H9 (cell line): ENCODE measurements around the gene RHBDL2. TPM values are rescaled to one million over a fixed set of nuclear protein-coding genes. Genes with fewer than 3 reads are reported as not detected.

Experiments used
- DNase-seq: peaks from one replicate; pipeline ENCODE4 v3.0.0-alpha.2; 2017
- H2AFZ ChIP-seq: one replicate; pipeline ENCODE4 v1.6.1; 2013; ENCODE audit warnings: mild to moderate bottlenecking, low read length, control low read depth, moderate library complexity
- H2AK5ac ChIP-seq: 2 replicates; pipeline ENCODE4 v1.6.1; 2013; ENCODE audit warnings: low read length, control low read depth, mixed read lengths; ENCODE audit not compliant: insufficient read length
- H2BK120ac ChIP-seq: one replicate; pipeline ENCODE4 v1.6.1; 2013; ENCODE audit warnings: low read depth, mild to moderate bottlenecking, low read length, control low read depth, inconsistent platforms; ENCODE audit not compliant: poor library complexity, severe bottlenecking
- H2BK12ac ChIP-seq: 2 replicates; pipeline ENCODE4 v1.6.1; 2013; ENCODE audit warnings: low read length, control low read depth, mixed read lengths, low read depth; ENCODE audit not compliant: insufficient read length
- H2BK15ac ChIP-seq: 2 replicates; pipeline ENCODE4 v1.6.1; 2013; ENCODE audit warnings: low read depth, low read length, control low read depth
- H2BK20ac ChIP-seq: one replicate; pipeline ENCODE4 v1.6.1; 2013; ENCODE audit warnings: low read depth, mild to moderate bottlenecking, low read length, control low read depth, inconsistent platforms; ENCODE audit not compliant: poor library complexity, severe bottlenecking
- H2BK5ac ChIP-seq: 2 replicates; pipeline ENCODE4 v1.6.1; 2013; ENCODE audit warnings: low read length, control low read depth, mixed read lengths; ENCODE audit not compliant: insufficient read length
- H3K14ac ChIP-seq: 2 replicates; pipeline ENCODE4 v1.6.1; 2013; ENCODE audit warnings: low read length, control low read depth; ENCODE audit not compliant: insufficient read depth
- H3K18ac ChIP-seq: 2 replicates; pipeline ENCODE4 v1.6.1; 2013; ENCODE audit warnings: low read depth, mild to moderate bottlenecking, mixed read lengths, low read length, control low read depth; ENCODE audit not compliant: insufficient read length
- H3K23ac ChIP-seq: 2 replicates; pipeline ENCODE4 v1.6.1; 2013; ENCODE audit warnings: low read length, control low read depth, mixed read lengths, low read depth; ENCODE audit not compliant: insufficient read length
- H3K23me2 ChIP-seq: 2 replicates; pipeline ENCODE4 v1.6.1; 2013; ENCODE audit warnings: low read depth, mild to moderate bottlenecking, mixed read lengths, low read length, control low read depth; ENCODE audit not compliant: insufficient read length, poor library complexity, severe bottlenecking
- H3K27ac ChIP-seq: 2 replicates; pipeline ENCODE4 v1.5.1; 2013; ENCODE audit warnings: low read length, control low read depth, mixed read lengths, low read depth; ENCODE audit not compliant: insufficient read length
- H3K27me3 ChIP-seq: 2 replicates; pipeline ENCODE4 v1.6.1; 2013; ENCODE audit warnings: low read length, control low read depth, inconsistent platforms; ENCODE audit not compliant: insufficient read depth
- H3K4ac ChIP-seq: 2 replicates; pipeline ENCODE4 v1.6.1; 2013; ENCODE audit warnings: low read depth, mild to moderate bottlenecking, control low read depth, inconsistent platforms, low read length, moderate library complexity
- H3K4me1 ChIP-seq: 2 replicates; pipeline ENCODE4 v1.6.1; 2013; ENCODE audit warnings: low read length, control low read depth, inconsistent platforms; ENCODE audit not compliant: insufficient read depth
- H3K4me2 ChIP-seq: 2 replicates; pipeline ENCODE4 v1.6.1; 2013; ENCODE audit warnings: low read length, control low read depth, mixed read lengths; ENCODE audit not compliant: insufficient read length, insufficient read depth
- H3K56ac ChIP-seq: 2 replicates; pipeline ENCODE4 v1.6.1; 2013; ENCODE audit warnings: low read depth, mild to moderate bottlenecking, mixed read lengths, low read length, control low read depth; ENCODE audit not compliant: insufficient read length
- H3K79me1 ChIP-seq: 2 replicates; pipeline ENCODE4 v1.6.1; 2013; ENCODE audit warnings: low read depth, mild to moderate bottlenecking, moderate library complexity, low read length, control low read depth, inconsistent platforms; ENCODE audit not compliant: insufficient read depth, poor library complexity, severe bottlenecking
- H3K79me2 ChIP-seq: 2 replicates; pipeline ENCODE4 v1.6.1; 2013; ENCODE audit warnings: low read length, control low read depth, inconsistent platforms; ENCODE audit not compliant: insufficient read depth
- H3K9ac ChIP-seq: 2 replicates; pipeline ENCODE4 v1.6.1; 2013; ENCODE audit warnings: low read length, control low read depth, mixed read lengths; ENCODE audit not compliant: insufficient read length; ENCODE audit errors: extremely low read depth
- H3K9me3 ChIP-seq: one replicate; pipeline ENCODE4 v1.6.1; 2013; ENCODE audit warnings: low read depth, low read length, inconsistent platforms; ENCODE audit not compliant: control insufficient read depth
- H3T11ph ChIP-seq: one replicate; pipeline ENCODE4 v1.6.1; 2013; ENCODE audit warnings: mild to moderate bottlenecking, low read length, control low read depth, inconsistent platforms
- H4K20me1 ChIP-seq: one replicate; pipeline ENCODE4 v1.6.1; 2013; ENCODE audit not compliant: control insufficient read depth, insufficient read length, insufficient read depth
- H4K5ac ChIP-seq: 2 replicates; pipeline ENCODE4 v1.6.1; 2013; ENCODE audit warnings: low read depth, mild to moderate bottlenecking, mixed read lengths, low read length, control low read depth; ENCODE audit not compliant: insufficient read length
- H4K8ac ChIP-seq: replicated peaks from 2 replicates; pipeline ENCODE4 v1.6.1; 2013; ENCODE audit warnings: low read length, control low read depth, mixed read lengths, low read depth; ENCODE audit not compliant: insufficient read length
- H4K91ac ChIP-seq: 2 replicates; pipeline ENCODE4 v1.6.1; 2013; ENCODE audit warnings: low read depth, mild to moderate bottlenecking, moderate library complexity, mixed read lengths, low read length, control low read depth; ENCODE audit not compliant: insufficient read length
- H3K27ac Mint-ChIP-seq, 3 experiments: 2 replicates in 2 of 3; 3 replicates in 1 of 3; pipeline ENCODE4 v1.8.0; 2020 to 2021; ENCODE audit warnings: mixed read lengths in 3 of 3, mild to moderate bottlenecking in 1 of 3, moderate library complexity in 1 of 3
- H3K27me3 Mint-ChIP-seq: 2 replicates; pipeline ENCODE4 v1.8.0; 2021; ENCODE audit warnings: low read depth, mild to moderate bottlenecking, moderate library complexity, mixed read lengths
- H3K36me3 Mint-ChIP-seq, 3 experiments: 2 replicates in 2 of 3; 3 replicates in 1 of 3; pipeline ENCODE4 v1.8.0; 2020 to 2021; ENCODE audit warnings: low read depth in 3 of 3, mixed read lengths in 3 of 3; ENCODE audit not compliant: insufficient read depth in 1 of 3
- H3K4me1 Mint-ChIP-seq, 2 experiments: 2 replicates each; pipeline ENCODE4 v1.8.0; 2020; ENCODE audit warnings: mixed read lengths in 2 of 2
- H3K4me3 Mint-ChIP-seq, 2 experiments: 2 replicates in 1 of 2; 3 replicates in 1 of 2; pipeline ENCODE4 v1.8.0; 2020 to 2021; ENCODE audit warnings: mild to moderate bottlenecking in 2 of 2, mixed read lengths in 2 of 2, moderate library complexity in 1 of 2
- H3K9me3 Mint-ChIP-seq, 2 experiments: 2 replicates in 1 of 2; 3 replicates in 1 of 2; pipeline ENCODE4 v1.8.0; 2020; ENCODE audit warnings: mild to moderate bottlenecking in 2 of 2, mixed read lengths in 2 of 2, moderate library complexity in 1 of 2
- WGBS: extraction: QIAGEN DNeasy Blood & Tissue Kit; methylation state at CpG from one replicate; pipeline ENCODE4 v1.1.7; 2013; ENCODE audit warnings: missing lambda C conversion rate, low lambda C conversion rate, mixed read lengths; ENCODE audit not compliant: insufficient read length; ENCODE audit errors: extremely low coverage; 5-methylcytosine and 5-hydroxymethylcytosine counted together
- total RNA-seq: library from RNA; stranded (reverse); gene quantifications from 2 replicates; pipeline ENCODE4 v1.2.1, GENCODE V29; 2021
- TF ChIP-seq, protein P1 (sequence below): fragments of 200-600 bp; sonication (generic); conservative IDR thresholded peaks from 3 replicates; pipeline ENCODE4 v1.8.0; 2021; ENCODE audit warnings: antibody characterized with exemption, mild to moderate bottlenecking

RHBDL2 gene
- total RNA-seq, 1 experiment from 2014 or later, result not detected

DNA sequence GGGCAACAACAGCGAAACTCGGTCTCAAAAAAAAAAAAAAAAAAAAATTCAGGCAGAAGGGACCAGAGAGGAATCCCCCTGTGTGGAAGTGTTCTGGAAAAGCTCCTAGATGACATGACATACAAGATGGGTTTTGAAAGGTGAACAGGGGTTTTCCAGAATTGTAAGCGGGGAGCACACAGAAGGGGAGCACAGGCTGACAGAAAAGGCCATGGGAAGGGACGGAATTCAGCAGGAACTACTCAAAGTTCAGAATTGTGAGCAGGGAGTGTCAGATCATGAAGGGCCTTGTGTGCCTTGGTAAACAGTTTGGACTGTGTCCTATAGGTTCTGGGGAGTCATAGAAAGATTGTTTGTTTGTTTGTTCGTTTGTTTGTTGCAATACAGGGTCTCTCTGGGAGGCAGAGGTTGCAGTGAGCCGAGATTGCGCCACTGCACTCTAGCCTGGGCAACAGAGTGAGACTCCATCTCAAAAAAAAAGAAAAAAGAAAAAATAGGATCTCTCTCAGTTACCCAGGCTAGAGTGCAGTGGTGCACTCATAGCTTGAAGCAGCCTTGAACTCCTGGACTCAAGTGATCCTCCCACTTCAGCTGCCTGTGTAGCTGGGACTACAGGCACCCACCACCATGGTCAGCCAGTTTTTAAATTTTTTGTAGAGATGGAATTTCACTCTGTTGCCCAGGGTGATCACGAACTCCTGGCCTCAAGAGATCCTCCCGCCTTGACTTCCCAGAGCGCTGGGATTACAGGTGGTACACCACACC, 1.2 kb upstream of the RHBDL2 start:
- Histone ChIP-seq H3K9ac (no peak overlapping the region), H2BK12ac (no peak overlapping the region), H4K91ac (no peak overlapping the region), H3K56ac (no peak overlapping the region), H3K18ac (no peak overlapping the region), H2AFZ (no peak overlapping the region), H2BK120ac (no peak overlapping the region), H3K27ac (no peak overlapping the region), H3K4me2 (no peak overlapping the region), H2BK20ac (no peak overlapping the region), H2BK15ac (no peak overlapping the region), H4K5ac (no peak overlapping the region), H3K14ac (no peak overlapping the region), H2AK5ac (no peak overlapping the region), H3T11ph (no peak overlapping the region), H4K8ac (no peak overlapping the region), H3K23me2 (no peaks in the 10 kb centered on the region), H4K20me1 (no peaks in the 10 kb centered on the region), H3K4me1 (no peaks in the 10 kb centered on the region), H3K9me3 (no peaks in the 10 kb centered on the region), H3K27me3 (no peaks in the 10 kb centered on the region), H3K79me2 (no peaks in the 10 kb centered on the region), H3K23ac (no peak overlapping the region), H3K4ac (no peak overlapping the region), H2BK5ac (no peak overlapping the region), H3K79me1 (no peaks in the 10 kb centered on the region)
- peaks cover 7 to 13% of the 10 kb centered on the region in 2 experiments for H3K9me3 Mint-ChIP-seq
- DNase-seq, result no peak
- peaks cover 12 to 16% of the 10 kb centered on the region in 2 experiments for H3K4me1 Mint-ChIP-seq
- no CpG with 5 or more reads among the region's 10 CpGs for WGBS
- no peak overlapping the region for H3K4me3 Mint-ChIP-seq
- peaks cover 5% of the 10 kb centered on the region; the same call in 1 of the 2 replicates for H3K27me3 Mint-ChIP-seq
- peaks cover 2 to 9% (median 4%) of the 10 kb centered on the region in 3 experiments; a peak in 6 of 7 replicates for H3K36me3 Mint-ChIP-seq
- TF ChIP-seq, protein P1, sequence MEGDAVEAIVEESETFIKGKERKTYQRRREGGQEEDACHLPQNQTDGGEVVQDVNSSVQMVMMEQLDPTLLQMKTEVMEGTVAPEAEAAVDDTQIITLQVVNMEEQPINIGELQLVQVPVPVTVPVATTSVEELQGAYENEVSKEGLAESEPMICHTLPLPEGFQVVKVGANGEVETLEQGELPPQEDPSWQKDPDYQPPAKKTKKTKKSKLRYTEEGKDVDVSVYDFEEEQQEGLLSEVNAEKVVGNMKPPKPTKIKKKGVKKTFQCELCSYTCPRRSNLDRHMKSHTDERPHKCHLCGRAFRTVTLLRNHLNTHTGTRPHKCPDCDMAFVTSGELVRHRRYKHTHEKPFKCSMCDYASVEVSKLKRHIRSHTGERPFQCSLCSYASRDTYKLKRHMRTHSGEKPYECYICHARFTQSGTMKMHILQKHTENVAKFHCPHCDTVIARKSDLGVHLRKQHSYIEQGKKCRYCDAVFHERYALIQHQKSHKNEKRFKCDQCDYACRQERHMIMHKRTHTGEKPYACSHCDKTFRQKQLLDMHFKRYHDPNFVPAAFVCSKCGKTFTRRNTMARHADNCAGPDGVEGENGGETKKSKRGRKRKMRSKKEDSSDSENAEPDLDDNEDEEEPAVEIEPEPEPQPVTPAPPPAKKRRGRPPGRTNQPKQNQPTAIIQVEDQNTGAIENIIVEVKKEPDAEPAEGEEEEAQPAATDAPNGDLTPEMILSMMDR, result no peak
- no peak overlapping the region for H3K27ac Mint-ChIP-seq
